Stimulated activated naive CD8-positive, alpha-beta T cell treated with anti-CD3 and anti-CD28 coated beads, Interleukin-15, Interleukin-2, amounts not matched to agents 100 ng/mL and 50 ng/mL, for 24 hours (primary cell): ENCODE results near the gene RGL2.
"Not testable (repeated sequence)": the region's sequence is repeated elsewhere in the genome, so short reads cannot be mapped to it uniquely, and the experiment has no call there.

Experiments
- H3K27ac Mint-ChIP-seq: one replicate; pipeline ENCODE4 v1.8.0; 2021; ENCODE audit warnings: mild to moderate bottlenecking, mixed read lengths
- H3K27me3 Mint-ChIP-seq: one replicate; pipeline ENCODE4 v1.8.0; 2021; ENCODE audit warnings: mixed read lengths
- H3K36me3 Mint-ChIP-seq: one replicate; pipeline ENCODE4 v1.8.0; 2021; ENCODE audit warnings: low read depth, mixed read lengths
- H3K4me1 Mint-ChIP-seq: one replicate; pipeline ENCODE4 v1.8.0; 2021; ENCODE audit warnings: low read depth, mixed read lengths
- H3K4me3 Mint-ChIP-seq: one replicate; pipeline ENCODE4 v1.8.0; 2021; ENCODE audit warnings: mild to moderate bottlenecking, mixed read lengths
- H3K9me3 Mint-ChIP-seq: one replicate; pipeline ENCODE4 v1.8.0; 2021; ENCODE audit warnings: mixed read lengths

Gene RGL2

GRCh38 chr6:33298773-33299236, at the start of gene RGL2:
Gene RGL2 (minus strand): TSS chr6:33298942. CDS start chr6:33298610, 332 bp downstream.
- Mint-ChIP-seq H3K27me3 (no peaks in the 10 kb centered on the region), H3K9me3 (no peaks in the 10 kb centered on the region), H3K4me3 (peak within 1 kb of the TSS; percentile 98), H3K36me3 (peaks cover 40% of the 10 kb centered on the region), H3K27ac (peak within 1 kb of the TSS; percentile 98), H3K4me1 (peaks cover 41% of the 10 kb centered on the region)

- Mint-ChIP-seq H3K27me3 (no peaks in the 10 kb centered on the region), H3K4me1 (peaks cover 22% of the 10 kb centered on the region), H3K36me3 (no peaks in the 10 kb centered on the region), H3K9me3 (no peaks in the 10 kb centered on the region), H3K27ac (no peak overlapping the region), H3K4me3 (no peak overlapping the region)
Measured at GRCh38 chr6:33347816-33348215, 49.1 kb upstream of the RGL2 start.

GRCh38 chr6:33346972-33347371, 48.2 kb upstream of the RGL2 start:
- peaks cover 22% of the 10 kb centered on the region for H3K4me1 Mint-ChIP-seq
- not testable (repeated sequence) for H3K27ac Mint-ChIP-seq, H3K4me3 Mint-ChIP-seq, H3K27me3 Mint-ChIP-seq, H3K36me3 Mint-ChIP-seq, H3K9me3 Mint-ChIP-seq

- no peaks in the 10 kb centered on the region for H3K36me3 Mint-ChIP-seq
- peak overlapping the region; percentile 78 for H3K4me3 Mint-ChIP-seq
- no peaks in the 10 kb centered on the region for H3K9me3 Mint-ChIP-seq
- H3K27ac Mint-ChIP-seq, result peak overlapping the region; percentile 79
- H3K4me1 Mint-ChIP-seq, result peaks cover 22% of the 10 kb centered on the region
- no peaks in the 10 kb centered on the region for H3K27me3 Mint-ChIP-seq
Measured at GRCh38 chr6:33344701-33345697, 46.3 kb upstream of the RGL2 start.

- H3K9me3 Mint-ChIP-seq, result no peaks in the 10 kb centered on the region
- peak overlapping the region; percentile 78 for H3K4me3 Mint-ChIP-seq
- H3K27me3 Mint-ChIP-seq, result no peaks in the 10 kb centered on the region
- peaks cover 22% of the 10 kb centered on the region for H3K4me1 Mint-ChIP-seq
- peak overlapping the region; percentile 33 for H3K27ac Mint-ChIP-seq
- no peaks in the 10 kb centered on the region for H3K36me3 Mint-ChIP-seq
Measured at GRCh38 chr6:33343953-33344611, 45.3 kb upstream of the RGL2 start.

- Mint-ChIP-seq H3K4me3 (peak overlapping the region; percentile 78), H3K4me1 (peaks cover 22% of the 10 kb centered on the region), H3K27ac (peak overlapping the region; percentile 33)
- not testable (repeated sequence) for H3K36me3 Mint-ChIP-seq, H3K27me3 Mint-ChIP-seq, H3K9me3 Mint-ChIP-seq
Measured at GRCh38 chr6:33343606-33343952, 44.8 kb upstream of the RGL2 start.

- no peak overlapping the region for H3K4me3 Mint-ChIP-seq
- H3K27me3 Mint-ChIP-seq, result no peaks in the 10 kb centered on the region
- no peaks in the 10 kb centered on the region for H3K36me3 Mint-ChIP-seq
- H3K4me1 Mint-ChIP-seq, result peaks cover 12% of the 10 kb centered on the region
- H3K9me3 Mint-ChIP-seq, result no peaks in the 10 kb centered on the region
- H3K27ac Mint-ChIP-seq, result no peak overlapping the region
Measured at GRCh38 chr6:33339193-33339592, 40.5 kb upstream of the RGL2 start.

- Mint-ChIP-seq H3K27ac (no peak overlapping the region), H3K36me3 (no peaks in the 10 kb centered on the region), H3K9me3 (no peaks in the 10 kb centered on the region), H3K27me3 (no peaks in the 10 kb centered on the region), H3K4me3 (no peak overlapping the region), H3K4me1 (peaks cover 21% of the 10 kb centered on the region)
Measured at GRCh38 chr6:33336495-33336894, 37.8 kb upstream of the RGL2 start.

GRCh38 chr6:33335916-33336315, 37.2 kb upstream of the RGL2 start:
- Mint-ChIP-seq H3K4me1 (peaks cover 26% of the 10 kb centered on the region), H3K27ac (no peak overlapping the region), H3K9me3 (no peaks in the 10 kb centered on the region)

GRCh38 chr6:33333666-33334065, 34.9 kb upstream of the RGL2 start:
- H3K9me3 Mint-ChIP-seq, result no peaks in the 10 kb centered on the region
- peak overlapping the region; percentile 58 for H3K27ac Mint-ChIP-seq
- no peaks in the 10 kb centered on the region for H3K27me3 Mint-ChIP-seq
- no peak overlapping the region for H3K4me3 Mint-ChIP-seq
- H3K36me3 Mint-ChIP-seq, result no peaks in the 10 kb centered on the region
- peaks cover 35% of the 10 kb centered on the region for H3K4me1 Mint-ChIP-seq

More at GRCh38 chr6:33335916-33336315, 37.2 kb upstream of the RGL2 start:
- no peaks in the 10 kb centered on the region for H3K27me3 Mint-ChIP-seq
- H3K36me3 Mint-ChIP-seq, result no peaks in the 10 kb centered on the region
- no peak overlapping the region for H3K4me3 Mint-ChIP-seq

- no peak overlapping the region for H3K27ac Mint-ChIP-seq
- no peaks in the 10 kb centered on the region for H3K36me3 Mint-ChIP-seq
- H3K27me3 Mint-ChIP-seq, result no peaks in the 10 kb centered on the region
- peaks cover 35% of the 10 kb centered on the region for H3K4me1 Mint-ChIP-seq
- H3K4me3 Mint-ChIP-seq, result no peak overlapping the region
- no peaks in the 10 kb centered on the region for H3K9me3 Mint-ChIP-seq
Measured at GRCh38 chr6:33330736-33331135, 32.0 kb upstream of the RGL2 start.

GRCh38 chr6:33329058-33329457, 30.3 kb upstream of the RGL2 start:
- Mint-ChIP-seq H3K27me3 (no peaks in the 10 kb centered on the region), H3K27ac (no peak overlapping the region), H3K4me3 (no peak overlapping the region), H3K4me1 (peaks cover 35% of the 10 kb centered on the region), H3K36me3 (no peaks in the 10 kb centered on the region), H3K9me3 (no peaks in the 10 kb centered on the region)

- no peaks in the 10 kb centered on the region for H3K9me3 Mint-ChIP-seq
- H3K4me3 Mint-ChIP-seq, result peak overlapping the region; percentile 93
- H3K27me3 Mint-ChIP-seq, result no peaks in the 10 kb centered on the region
- H3K4me1 Mint-ChIP-seq, result peaks cover 41% of the 10 kb centered on the region
- H3K27ac Mint-ChIP-seq, result peak overlapping the region; percentile 98
- H3K36me3 Mint-ChIP-seq, result peaks cover 34% of the 10 kb centered on the region
Measured at GRCh38 chr6:33324125-33324524, 25.4 kb upstream of the RGL2 start.

- no peaks in the 10 kb centered on the region for H3K9me3 Mint-ChIP-seq
- peak overlapping the region; percentile 93 for H3K4me3 Mint-ChIP-seq
- no peaks in the 10 kb centered on the region for H3K27me3 Mint-ChIP-seq
- peaks cover 46% of the 10 kb centered on the region for H3K4me1 Mint-ChIP-seq
- H3K36me3 Mint-ChIP-seq, result peaks cover 40% of the 10 kb centered on the region
- H3K27ac Mint-ChIP-seq, result peak overlapping the region; percentile 98
Measured at GRCh38 chr6:33323623-33323948, 24.8 kb upstream of the RGL2 start.

- no peaks in the 10 kb centered on the region for H3K27me3 Mint-ChIP-seq
- peak overlapping the region; percentile 93 for H3K4me3 Mint-ChIP-seq
- H3K9me3 Mint-ChIP-seq, result no peaks in the 10 kb centered on the region
- peaks cover 67% of the 10 kb centered on the region for H3K4me1 Mint-ChIP-seq
- H3K36me3 Mint-ChIP-seq, result peaks cover 46% of the 10 kb centered on the region
- peak overlapping the region; percentile 98 for H3K27ac Mint-ChIP-seq
Measured at GRCh38 chr6:33321227-33321626, 22.5 kb upstream of the RGL2 start.
